GM23338 (cell line): ENCODE results near the gene BTK. TPM values are rescaled to one million over a fixed set of nuclear protein-coding genes. Genes with fewer than 3 reads are reported as not detected.

Experiments
- ATAC-seq: fragments of 200-7000 bp; cut with Tn5 transposase; 3 replicates; pipeline ENCODE4 v1.9.1; 2020
- DNase-seq: peaks from one replicate; pipeline ENCODE4 v3.0.0-alpha.2; 2015; ENCODE audit warnings: low spot score
- H2AFZ ChIP-seq: fragments of 200-600 bp; sonication (generic); 2 replicates; pipeline ENCODE4 v1.8.0; 2016; ENCODE audit warnings: antibody characterized with exemption, mild to moderate bottlenecking, moderate library complexity
- H3F3A ChIP-seq: fragments of 200-600 bp; sonication (generic); replicated peaks from 2 replicates; pipeline ENCODE4 v1.8.0; 2017; ENCODE audit warnings: antibody characterized with exemption, mixed run types, low read depth
- H3K27ac ChIP-seq: fragments of 200-600 bp; sonication (generic); 2 replicates; pipeline ENCODE4 v1.6.1; 2016; ENCODE audit warnings: low read depth
- H3K27me3 ChIP-seq: fragments of 200-600 bp; sonication (generic); 2 replicates; pipeline ENCODE4 v1.8.0; 2016; ENCODE audit warnings: mild to moderate bottlenecking, mixed run types, moderate library complexity; ENCODE audit not compliant: insufficient read depth
- H3K36me3 ChIP-seq: fragments of 200-600 bp; sonication (generic); 2 replicates; pipeline ENCODE4 v1.8.0; 2016; ENCODE audit warnings: mild to moderate bottlenecking; ENCODE audit not compliant: insufficient read depth
- H3K4me1 ChIP-seq: fragments of 200-600 bp; sonication (generic); 2 replicates; pipeline ENCODE4 v1.8.0; 2016; ENCODE audit warnings: mild to moderate bottlenecking, moderate library complexity; ENCODE audit not compliant: insufficient read depth
- H3K4me2 ChIP-seq: fragments of 200-600 bp; sonication (generic); 2 replicates; pipeline ENCODE4 v1.7.1; 2017; ENCODE audit warnings: mixed run types
- H3K4me3 ChIP-seq: fragments of 200-600 bp; sonication (generic); 2 replicates; pipeline ENCODE4 v1.6.1; 2016; ENCODE audit warnings: mixed run types
- H3K79me2 ChIP-seq: fragments of 200-600 bp; sonication (generic); replicated peaks from 2 replicates; pipeline ENCODE4 v1.8.0; 2017; ENCODE audit warnings: mild to moderate bottlenecking; ENCODE audit not compliant: insufficient read depth
- H3K9me2 ChIP-seq: fragments of 200-600 bp; sonication (generic); 2 replicates; pipeline ENCODE4 v1.8.0; 2017; ENCODE audit not compliant: insufficient read depth
- H4K20me1 ChIP-seq: fragments of 200-600 bp; sonication (generic); replicated peaks from 2 replicates; pipeline ENCODE4 v1.8.0; 2017; ENCODE audit warnings: mild to moderate bottlenecking; ENCODE audit not compliant: insufficient read depth
- H3K27ac Mint-ChIP-seq: 2 replicates; pipeline ENCODE4 v1.8.0; 2020; ENCODE audit warnings: inconsistent platforms, mild to moderate bottlenecking, moderate library complexity, mixed read lengths
- H3K27me3 Mint-ChIP-seq: 3 replicates; pipeline ENCODE4 v1.8.0; 2022; ENCODE audit warnings: low read depth, mild to moderate bottlenecking, moderate library complexity, mixed read lengths, inconsistent platforms; ENCODE audit not compliant: insufficient read depth, poor library complexity
- H3K36me3 Mint-ChIP-seq: 3 replicates; pipeline ENCODE4 v1.8.0; 2021; ENCODE audit warnings: low read depth, mild to moderate bottlenecking, inconsistent platforms, moderate library complexity, mixed read lengths
- H3K4me1 Mint-ChIP-seq: 3 replicates; pipeline ENCODE4 v1.8.0; 2020; ENCODE audit warnings: mild to moderate bottlenecking, inconsistent platforms, mixed read lengths
- H3K4me3 Mint-ChIP-seq: 3 replicates; pipeline ENCODE4 v1.8.0; 2021; ENCODE audit warnings: moderate library complexity, mild to moderate bottlenecking, inconsistent platforms, mixed read lengths
- H3K9me3 Mint-ChIP-seq: 3 replicates; pipeline ENCODE4 v1.8.0; 2020; ENCODE audit warnings: moderate library complexity, mild to moderate bottlenecking, inconsistent platforms, mixed read lengths
- ETS1 ChIP-seq: IDR thresholded peaks from 2 replicates; pipeline ENCODE4 v1.6.1; 2016; ENCODE audit warnings: antibody characterized with exemption
- EZH2 ChIP-seq: fragments of 200-600 bp; sonication (generic); IDR thresholded peaks from one replicate; pipeline ENCODE4 v1.8.0; 2017; ENCODE audit warnings: antibody characterized with exemption, mild to moderate bottlenecking, low read depth; ENCODE audit not compliant: unreplicated experiment
- EZH2phosphoT487 ChIP-seq: fragments of 200-600 bp; sonication (generic); IDR thresholded peaks from one replicate; pipeline ENCODE4 v1.8.1; 2018; ENCODE audit warnings: antibody characterized with exemption; ENCODE audit not compliant: unreplicated experiment
- NANOG ChIP-seq: IDR thresholded peaks from 2 replicates; pipeline ENCODE4 v1.6.1; 2016; ENCODE audit warnings: antibody characterized with exemption, borderline replicate concordance
- POLR2AphosphoS5 ChIP-seq: IDR thresholded peaks from 2 replicates; pipeline ENCODE4 v1.6.1; 2016; ENCODE audit warnings: antibody characterized with exemption, low read depth
- REST ChIP-seq: IDR thresholded peaks from one replicate; pipeline ENCODE4 v1.6.1; 2018; ENCODE audit warnings: antibody characterized with exemption; ENCODE audit not compliant: unreplicated experiment
- STAT1 ChIP-seq: IDR thresholded peaks from one replicate; pipeline ENCODE4 v1.6.1; 2016; ENCODE audit warnings: antibody characterized with exemption; ENCODE audit not compliant: unreplicated experiment
- ZNF114 ChIP-seq: fragments of 250-450 bp; sonication (Bioruptor Pico); IDR thresholded peaks from 2 replicates; pipeline ENCODE4 v1.5.0; 2020; ENCODE audit warnings: mild to moderate bottlenecking, moderate library complexity
- ZNF331 ChIP-seq: fragments of 250-450 bp; sonication (Bioruptor Pico); IDR thresholded peaks from 2 replicates; pipeline ENCODE4 v1.5.0; 2020; ENCODE audit warnings: low read depth, mild to moderate bottlenecking, moderate library complexity
- ZNF462 ChIP-seq: fragments of 250-450 bp; sonication (Bioruptor Pico); IDR thresholded peaks from 2 replicates; pipeline ENCODE4 v1.5.0; 2020; ENCODE audit warnings: mild to moderate bottlenecking, moderate library complexity
- polyA plus RNA-seq: library from polyadenylated mRNA; unstranded; fragments of >200 nt; fragmentation: Nextera tagmentation; extraction: Ambion mirVana; gene quantifications from 2 replicates; pipeline ENCODE4 v1.2.1, GENCODE V29; 2016
- total RNA-seq: library from RNA; depleted of rRNA; stranded (reverse); fragments of >200 nt; shearing (Covaris generic); gene quantifications from 2 replicates; pipeline ENCODE4 v1.2.3, GENCODE V29; 2014

The BTK gene
- total and polyA plus RNA-seq, 2 experiments from 2014 or later, result 0.19 to 0.31 TPM

- Mint-ChIP-seq H3K27ac (peak overlapping the region; percentile 98), H3K36me3 (peaks cover 22% of the 10 kb centered on the region), H3K9me3 (no peaks in the 10 kb centered on the region), H3K4me3 (peak overlapping the region; percentile 93), H3K27me3 (peaks cover 6% of the 10 kb centered on the region), H3K4me1 (peaks cover 13% of the 10 kb centered on the region; the same call in 2 of the 3 replicates)
- Histone ChIP-seq H2AFZ (no peak overlapping the region), H3K27ac (peak overlapping the region; percentile 75), H3K4me2 (peak overlapping the region; percentile 90), H3K36me3 (no peaks in the 10 kb centered on the region), H3K79me2 (peaks cover 71% of the 10 kb centered on the region), H3K27me3 (no peaks in the 10 kb centered on the region), H3K4me1 (0 out of 2 replicates have a peak, but pooled peaks cover 2% of the 10 kb centered on the region), H3F3A (no peaks in the 10 kb centered on the region), H3K9me2 (no peaks in the 10 kb centered on the region), H4K20me1 (no peaks in the 10 kb centered on the region), H3K4me3 (peak overlapping the region; percentile 85)
- no peak for DNase-seq
- peak; percentile 17 for ATAC-seq
- TF ChIP-seq ZNF114, result no peak
- TF ChIP-seq EZH2phosphoT487, result no peak
- TF ChIP-seq ZNF331 (CRISPR knock-in tag), result no peak
- no peak for TF ChIP-seq ZNF462 (CRISPR knock-in tag)
- TF ChIP-seq STAT1, result no peak
- no peak for TF ChIP-seq EZH2
- no peak for TF ChIP-seq POLR2AphosphoS5
- no peak for TF ChIP-seq REST
- TF ChIP-seq ETS1, result no peak
- no peak for TF ChIP-seq NANOG
Observed at GRCh38 chrX:101407167-101407747, 21.3 kb upstream of the BTK start.
